ENCODE results near the gene STX18. TPM values are rescaled to one million over a fixed set of nuclear protein-coding genes. Genes with fewer than 3 reads are reported as not detected.

STX18 gene
- total and polyA plus RNA-seq, 10 of the 15 experiments (the other 5 are each of a cell fraction or from before 2014, with no cell fraction given), result 8.2 to 46.6 (median 31.1) TPM

DNA sequence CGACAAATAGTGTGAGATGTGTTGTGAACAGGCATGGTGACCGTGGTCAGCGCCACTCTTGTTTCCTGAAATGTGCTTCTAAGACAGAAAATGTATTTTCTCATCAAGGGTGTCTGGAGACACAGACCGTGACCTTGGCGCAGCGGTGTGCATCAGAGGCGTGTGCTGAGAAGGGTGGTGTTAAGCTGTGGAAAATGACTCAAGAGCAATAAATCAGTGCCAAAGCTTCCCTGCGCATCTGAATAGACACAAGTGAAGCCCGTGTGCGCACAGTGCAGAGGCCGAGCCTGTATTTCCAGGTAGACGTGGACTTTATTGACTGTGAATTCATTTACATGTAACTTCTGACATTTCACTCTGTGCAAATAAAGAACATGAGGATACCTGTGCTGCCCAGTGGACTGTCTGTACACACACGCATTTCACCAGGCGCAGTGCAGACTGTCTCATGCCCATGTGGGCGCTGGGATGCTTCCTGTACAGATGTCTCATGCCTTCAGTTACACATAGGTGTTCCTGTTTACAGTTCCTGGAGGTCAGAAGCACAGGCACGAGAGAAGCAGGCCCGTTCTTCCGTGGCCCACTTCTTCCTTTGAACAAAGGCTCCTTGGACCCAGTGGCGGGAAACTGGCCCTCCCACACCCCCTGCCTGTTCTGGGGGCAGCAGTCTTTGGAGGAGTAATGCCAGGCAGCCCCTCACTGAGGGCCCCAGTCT lies 123.0 kb downstream of the STX18 start (continued):
- TF ChIP-seq, protein P1, sequence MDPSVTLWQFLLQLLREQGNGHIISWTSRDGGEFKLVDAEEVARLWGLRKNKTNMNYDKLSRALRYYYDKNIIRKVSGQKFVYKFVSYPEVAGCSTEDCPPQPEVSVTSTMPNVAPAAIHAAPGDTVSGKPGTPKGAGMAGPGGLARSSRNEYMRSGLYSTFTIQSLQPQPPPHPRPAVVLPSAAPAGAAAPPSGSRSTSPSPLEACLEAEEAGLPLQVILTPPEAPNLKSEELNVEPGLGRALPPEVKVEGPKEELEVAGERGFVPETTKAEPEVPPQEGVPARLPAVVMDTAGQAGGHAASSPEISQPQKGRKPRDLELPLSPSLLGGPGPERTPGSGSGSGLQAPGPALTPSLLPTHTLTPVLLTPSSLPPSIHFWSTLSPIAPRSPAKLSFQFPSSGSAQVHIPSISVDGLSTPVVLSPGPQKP (IDR thresholded peaks at IDR 0.05; ENCODE audit: low read depth, low read length), result no peak

DNA sequence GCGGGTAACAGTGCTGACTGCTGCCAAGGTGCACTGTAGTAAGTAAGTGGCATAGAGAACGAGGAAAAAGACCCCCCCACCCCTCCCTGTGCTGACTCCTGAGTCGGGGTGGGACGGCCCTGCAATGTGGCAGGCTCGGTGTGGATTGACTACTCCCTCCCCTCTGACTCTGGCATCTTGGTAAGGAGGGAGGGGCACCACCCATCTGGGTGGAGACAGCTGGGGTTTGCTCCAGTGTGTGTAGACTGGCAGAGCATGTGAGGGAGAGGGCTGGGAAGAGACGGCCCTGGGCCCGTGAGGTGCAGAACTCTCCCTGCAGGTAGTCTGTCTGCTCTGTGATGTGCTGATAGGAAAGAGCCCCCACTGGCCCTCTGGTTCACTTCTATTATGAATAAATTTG lies 124.0 kb downstream of the STX18 start:
- Histone ChIP-seq H2AFZ (ENCODE audit: control insufficient read depth, low read depth, low read length) (no peak overlapping the region), H3K4me3 (no peak overlapping the region), H4K20me1 (ENCODE audit: control insufficient read depth, insufficient read depth) (no peaks in the 10 kb centered on the region), H3K4me2 (ENCODE audit: control insufficient read depth, insufficient read depth) (no peak overlapping the region), H3K27ac (ENCODE audit: control insufficient read depth, insufficient read depth) (no peak overlapping the region), H3K79me2 (ENCODE audit: control insufficient read depth, insufficient read depth, low read length) (no peaks in the 10 kb centered on the region), H3K36me3 (ENCODE audit: control insufficient read depth in 2 of 2, insufficient read depth in 2 of 2, low read length in 1 of 2) (peaks cover 8 to 12% of the 10 kb centered on the region in 2 experiments; a peak in 3 of 4 replicates), H3K4me1 (ENCODE audit: control insufficient read depth, insufficient read depth, low read length) (no peaks in the 10 kb centered on the region), H3K9me3 (replicated peaks; ENCODE audit: control insufficient read depth, insufficient read depth, low read length) (no peaks in the 10 kb centered on the region), H3K27me3 (replicated peaks in 1 of 2; ENCODE audit: control insufficient read depth in 2 of 2, insufficient read depth in 2 of 2, low read length in 1 of 2) (no peaks in the 10 kb centered on the region), H3K9ac (ENCODE audit: control insufficient read depth, insufficient read depth, low read length) (no peak overlapping the region)
- 98% methylated on average over 7 of the region's 7 CpGs for WGBS (ENCODE audit: insufficient coverage, insufficient replicate concordance, low lambda C conversion rate, missing lambda C conversion rate)
- BruUV-seq (replicated peaks), result no TSS peak
- no peak for ATAC-seq
- SMC1A ChIA-PET (ENCODE audit: uncharacterized antibody, unreplicated experiment), result interaction anchor here (0.6 kb wide), 1 partner anchor 1641 kb away, joined by 3 read pairs; no protein-coding TSS in a partner anchor
- intact Hi-C loops (cut with micrococcal nuclease; ENCODE audit: unreplicated experiment) (no loop called here), in situ Hi-C loops (cut with MboI) (no loop called here)
- no peak for FAIRE-seq
- CTCF ChIA-PET, result no interaction called here
- RAD21 ChIA-PET (ENCODE audit: unreplicated experiment), result no interaction called here
- DNase-seq (ENCODE audit: low read depth, low spot score), result no peak
- POLR2A ChIA-PET, result interaction anchor here (0.5 kb wide), 1 partner anchor 16 kb away, joined by 5 read pairs; no protein-coding TSS in a partner anchor
- TF ChIP-seq SRF (IDR thresholded peaks at IDR 0.05; ENCODE audit: low read depth in 2 of 2, low read length in 2 of 2), result no peak
- TF ChIP-seq, protein P2, sequence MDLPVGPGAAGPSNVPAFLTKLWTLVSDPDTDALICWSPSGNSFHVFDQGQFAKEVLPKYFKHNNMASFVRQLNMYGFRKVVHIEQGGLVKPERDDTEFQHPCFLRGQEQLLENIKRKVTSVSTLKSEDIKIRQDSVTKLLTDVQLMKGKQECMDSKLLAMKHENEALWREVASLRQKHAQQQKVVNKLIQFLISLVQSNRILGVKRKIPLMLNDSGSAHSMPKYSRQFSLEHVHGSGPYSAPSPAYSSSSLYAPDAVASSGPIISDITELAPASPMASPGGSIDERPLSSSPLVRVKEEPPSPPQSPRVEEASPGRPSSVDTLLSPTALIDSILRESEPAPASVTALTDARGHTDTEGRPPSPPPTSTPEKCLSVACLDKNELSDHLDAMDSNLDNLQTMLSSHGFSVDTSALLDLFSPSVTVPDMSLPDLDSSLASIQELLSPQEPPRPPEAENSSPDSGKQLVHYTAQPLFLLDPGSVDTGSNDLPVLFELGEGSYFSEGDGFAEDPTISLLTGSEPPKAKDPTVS (IDR thresholded peaks at IDR 0.05; ENCODE audit: low read depth, low read length), result no peak
- TF ChIP-seq ZNF217 (IDR thresholded peaks at IDR 0.05), result no peak
- no peak for TF ChIP-seq RAD51 (IDR thresholded peaks at IDR 0.05)
- no peak for TF ChIP-seq SPI1 (IDR thresholded peaks at IDR 0.05; ENCODE audit: borderline replicate concordance, insufficient read depth, low read depth, low read length)
- no peak for TF ChIP-seq ZZZ3 (IDR thresholded peaks at IDR 0.05; ENCODE audit: control insufficient read depth, insufficient read length, low read depth)
- TF ChIP-seq, protein P3, sequence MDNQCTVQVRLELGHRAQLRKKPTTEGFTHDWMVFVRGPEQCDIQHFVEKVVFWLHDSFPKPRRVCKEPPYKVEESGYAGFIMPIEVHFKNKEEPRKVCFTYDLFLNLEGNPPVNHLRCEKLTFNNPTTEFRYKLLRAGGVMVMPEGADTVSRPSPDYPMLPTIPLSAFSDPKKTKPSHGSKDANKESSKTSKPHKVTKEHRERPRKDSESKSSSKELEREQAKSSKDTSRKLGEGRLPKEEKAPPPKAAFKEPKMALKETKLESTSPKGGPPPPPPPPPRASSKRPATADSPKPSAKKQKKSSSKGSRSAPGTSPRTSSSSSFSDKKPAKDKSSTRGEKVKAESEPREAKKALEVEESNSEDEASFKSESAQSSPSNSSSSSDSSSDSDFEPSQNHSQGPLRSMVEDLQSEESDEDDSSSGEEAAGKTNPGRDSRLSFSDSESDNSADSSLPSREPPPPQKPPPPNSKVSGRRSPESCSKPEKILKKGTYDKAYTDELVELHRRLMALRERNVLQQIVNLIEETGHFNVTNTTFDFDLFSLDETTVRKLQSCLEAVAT (IDR thresholded peaks at IDR 0.05), result no peak
- no peak for TF ChIP-seq CREM (IDR thresholded peaks at IDR 0.05; ENCODE audit: low read depth)
- TF ChIP-seq, protein P4, sequence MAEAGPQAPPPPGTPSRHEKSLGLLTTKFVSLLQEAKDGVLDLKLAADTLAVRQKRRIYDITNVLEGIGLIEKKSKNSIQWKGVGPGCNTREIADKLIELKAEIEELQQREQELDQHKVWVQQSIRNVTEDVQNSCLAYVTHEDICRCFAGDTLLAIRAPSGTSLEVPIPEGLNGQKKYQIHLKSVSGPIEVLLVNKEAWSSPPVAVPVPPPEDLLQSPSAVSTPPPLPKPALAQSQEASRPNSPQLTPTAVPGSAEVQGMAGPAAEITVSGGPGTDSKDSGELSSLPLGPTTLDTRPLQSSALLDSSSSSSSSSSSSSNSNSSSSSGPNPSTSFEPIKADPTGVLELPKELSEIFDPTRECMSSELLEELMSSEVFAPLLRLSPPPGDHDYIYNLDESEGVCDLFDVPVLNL (IDR thresholded peaks at IDR 0.05; ENCODE audit: low read depth, low read length), result no peak
- no peak for TF ChIP-seq KLF5 (IDR thresholded peaks at IDR 0.05; ENCODE audit: partially characterized antibody)
- TF ChIP-seq STAT1 (conservative IDR thresholded peaks at IDR 0.05), result no peak
- TF ChIP-seq BACH1 (IDR thresholded peaks at IDR 0.05; ENCODE audit: borderline replicate concordance), result no peak
- no peak for TF ChIP-seq TAF1 (IDR thresholded peaks at IDR 0.05; ENCODE audit: borderline replicate concordance, low read depth, low read length)
- no peak for TF ChIP-seq GATAD2B (conservative IDR thresholded peaks at IDR 0.05; ENCODE audit: low read depth)
- no peak for TF ChIP-seq RUNX3 (IDR thresholded peaks at IDR 0.05; ENCODE audit: low read length)
